ENCODE data around the gene MS4A4E. TPM values are rescaled to one million over a fixed set of nuclear protein-coding genes. Genes with fewer than 3 reads are reported as not detected.
A peak's percentile ranks its signal among the peaks of the same experiment; 100 is the strongest.
"Not testable (repeated sequence)": the region's sequence is repeated elsewhere in the genome, so short reads cannot be mapped to it uniquely, and the experiment has no call there.

Gene MS4A4E
- 10 to 100 TPM in 1 of 3 donors, 1 to 10 TPM in 1, under 1 TPM in 1; 0.92 to 23.2 (median 1.8) TPM for total RNA-seq
- total RNA-seq (2013) = 2.6 TPM

DNA sequence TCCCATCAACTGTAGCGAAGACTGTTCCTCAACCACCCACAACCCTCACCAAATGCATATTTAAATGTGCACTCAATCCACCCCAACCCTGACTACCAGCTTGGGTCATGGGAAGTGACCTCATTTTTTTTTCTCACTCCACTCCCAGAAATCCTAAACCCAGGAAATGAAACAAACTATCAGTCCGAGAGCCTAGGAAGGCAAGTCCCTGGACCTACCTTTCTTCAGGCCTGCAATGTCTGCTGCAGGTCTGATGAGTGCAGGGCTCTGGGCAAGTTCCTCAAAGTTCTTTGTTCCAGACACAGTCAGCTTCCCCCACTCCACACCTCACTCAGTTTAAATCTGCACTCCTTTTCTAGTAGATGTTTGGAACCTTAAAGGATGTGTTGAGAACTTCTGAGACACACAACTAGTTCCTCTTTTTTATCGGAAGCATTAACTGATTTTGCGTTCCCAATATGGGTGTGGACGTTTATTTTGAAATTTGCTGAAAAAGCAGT, at the start of gene MS4A4E:
Gene MS4A4E, minus strand, starts transcription at position 398 of the 500 bp plus-strand sequence. CDS start 13,082 bp downstream, outside the sequence.
- Histone ChIP-seq H3K27ac (ENCODE audit: low read length) (no peak within 1 kb of the TSS), H3K27me3 (ENCODE audit: control insufficient read depth, insufficient read depth, low read length) (no peaks in the 10 kb centered on the region), H3K4me3 (ENCODE audit: low read length) (no peak within 1 kb of the TSS), H3K4me1 (ENCODE audit: control insufficient read depth, insufficient read depth, low read length) (no peaks in the 10 kb centered on the region), H3K9me3 (ENCODE audit: control insufficient read depth, insufficient read depth, low read length) (no peaks in the 10 kb centered on the region), H3K36me3 (ENCODE audit: control insufficient read depth, insufficient read depth, low read length) (no peaks in the 10 kb centered on the region)
- DNase-seq (no peak), ATAC-seq (peak in 1 of 3 donors; percentile 32)
- Mint-ChIP-seq H3K27me3 (ENCODE audit: low read depth in 2 of 2) (peaks cover 7 to 37% of the 10 kb centered on the region in 2 donors), H3K27ac (no peak within 1 kb of the TSS), H3K36me3 (no peaks in the 10 kb centered on the region), H3K9me3 (no peaks in the 10 kb centered on the region), H3K4me3 (no peak within 1 kb of the TSS), H3K4me1 (no peaks in the 10 kb centered on the region)
- WGBS (ENCODE audit: insufficient coverage) = 31% methylated on average over 5 of the region's 5 CpGs
- TF ChIP-seq, protein P1, sequence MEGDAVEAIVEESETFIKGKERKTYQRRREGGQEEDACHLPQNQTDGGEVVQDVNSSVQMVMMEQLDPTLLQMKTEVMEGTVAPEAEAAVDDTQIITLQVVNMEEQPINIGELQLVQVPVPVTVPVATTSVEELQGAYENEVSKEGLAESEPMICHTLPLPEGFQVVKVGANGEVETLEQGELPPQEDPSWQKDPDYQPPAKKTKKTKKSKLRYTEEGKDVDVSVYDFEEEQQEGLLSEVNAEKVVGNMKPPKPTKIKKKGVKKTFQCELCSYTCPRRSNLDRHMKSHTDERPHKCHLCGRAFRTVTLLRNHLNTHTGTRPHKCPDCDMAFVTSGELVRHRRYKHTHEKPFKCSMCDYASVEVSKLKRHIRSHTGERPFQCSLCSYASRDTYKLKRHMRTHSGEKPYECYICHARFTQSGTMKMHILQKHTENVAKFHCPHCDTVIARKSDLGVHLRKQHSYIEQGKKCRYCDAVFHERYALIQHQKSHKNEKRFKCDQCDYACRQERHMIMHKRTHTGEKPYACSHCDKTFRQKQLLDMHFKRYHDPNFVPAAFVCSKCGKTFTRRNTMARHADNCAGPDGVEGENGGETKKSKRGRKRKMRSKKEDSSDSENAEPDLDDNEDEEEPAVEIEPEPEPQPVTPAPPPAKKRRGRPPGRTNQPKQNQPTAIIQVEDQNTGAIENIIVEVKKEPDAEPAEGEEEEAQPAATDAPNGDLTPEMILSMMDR (IDR thresholded peaks at IDR 0.05) = no peak
- intact Hi-C loops (cut with micrococcal nuclease) = no loop called here

- H3K4me1 Mint-ChIP-seq = no peaks in the 10 kb centered on the region
- Histone ChIP-seq H3K27ac (ENCODE audit: low read length) (no peak overlapping the region), H3K27me3 (ENCODE audit: control insufficient read depth, insufficient read depth, low read length) (no peaks in the 10 kb centered on the region), H3K36me3 (ENCODE audit: control insufficient read depth, insufficient read depth, low read length) (no peaks in the 10 kb centered on the region), H3K4me1 (ENCODE audit: control insufficient read depth, insufficient read depth, low read length) (no peaks in the 10 kb centered on the region), H3K9me3 (ENCODE audit: control insufficient read depth, insufficient read depth, low read length) (no peaks in the 10 kb centered on the region), H3K4me3 (ENCODE audit: low read length) (no peak overlapping the region)
- WGBS (ENCODE audit: insufficient coverage) = 80% methylated on average over 1 of the region's 2 CpGs
- H3K27ac Mint-ChIP-seq = no peak overlapping the region
- peaks cover 6 to 12% of the 10 kb centered on the region in 2 donors for H3K27me3 Mint-ChIP-seq (ENCODE audit: low read depth in 2 of 2)
- no peaks in the 10 kb centered on the region for H3K36me3 Mint-ChIP-seq
- DNase-seq (no peak), ATAC-seq (no peak)
- H3K9me3 Mint-ChIP-seq = no peaks in the 10 kb centered on the region
- TF ChIP-seq, protein P1 (IDR thresholded peaks at IDR 0.05) = no peak
- no peak overlapping the region for H3K4me3 Mint-ChIP-seq
- intact Hi-C loops (cut with micrococcal nuclease) = no loop called here
Measured at GRCh38 chr11:60292145-60292544, 49.2 kb upstream of the MS4A4E start.

- Histone ChIP-seq H3K27ac (ENCODE audit: low read length) (no peak overlapping the region), H3K4me1 (ENCODE audit: control insufficient read depth, insufficient read depth, low read length) (no peaks in the 10 kb centered on the region), H3K9me3 (ENCODE audit: control insufficient read depth, insufficient read depth, low read length) (no peaks in the 10 kb centered on the region), H3K36me3 (ENCODE audit: control insufficient read depth, insufficient read depth, low read length) (no peaks in the 10 kb centered on the region), H3K27me3 (ENCODE audit: control insufficient read depth, insufficient read depth, low read length) (no peaks in the 10 kb centered on the region), H3K4me3 (ENCODE audit: low read length) (no peak overlapping the region)
- peaks cover 0 to 6% of the 10 kb centered on the region in 2 donors for H3K27me3 Mint-ChIP-seq (ENCODE audit: low read depth in 2 of 2)
- DNase-seq (no peak), ATAC-seq (peak in 1 of 3 donors; percentile 5)
- intact Hi-C loops (cut with micrococcal nuclease) = no loop called here
- TF ChIP-seq, protein P1 (IDR thresholded peaks at IDR 0.05) = no peak
- H3K4me3 Mint-ChIP-seq = no peak overlapping the region
- 95% methylated on average over 1 of the region's 1 CpG for WGBS (ENCODE audit: insufficient coverage)
- no peak overlapping the region for H3K27ac Mint-ChIP-seq
- no peaks in the 10 kb centered on the region for H3K4me1 Mint-ChIP-seq
- no peaks in the 10 kb centered on the region for H3K9me3 Mint-ChIP-seq
- H3K36me3 Mint-ChIP-seq = no peaks in the 10 kb centered on the region
Measured at GRCh38 chr11:60288531-60288930, 45.6 kb upstream of the MS4A4E start.

DNA sequence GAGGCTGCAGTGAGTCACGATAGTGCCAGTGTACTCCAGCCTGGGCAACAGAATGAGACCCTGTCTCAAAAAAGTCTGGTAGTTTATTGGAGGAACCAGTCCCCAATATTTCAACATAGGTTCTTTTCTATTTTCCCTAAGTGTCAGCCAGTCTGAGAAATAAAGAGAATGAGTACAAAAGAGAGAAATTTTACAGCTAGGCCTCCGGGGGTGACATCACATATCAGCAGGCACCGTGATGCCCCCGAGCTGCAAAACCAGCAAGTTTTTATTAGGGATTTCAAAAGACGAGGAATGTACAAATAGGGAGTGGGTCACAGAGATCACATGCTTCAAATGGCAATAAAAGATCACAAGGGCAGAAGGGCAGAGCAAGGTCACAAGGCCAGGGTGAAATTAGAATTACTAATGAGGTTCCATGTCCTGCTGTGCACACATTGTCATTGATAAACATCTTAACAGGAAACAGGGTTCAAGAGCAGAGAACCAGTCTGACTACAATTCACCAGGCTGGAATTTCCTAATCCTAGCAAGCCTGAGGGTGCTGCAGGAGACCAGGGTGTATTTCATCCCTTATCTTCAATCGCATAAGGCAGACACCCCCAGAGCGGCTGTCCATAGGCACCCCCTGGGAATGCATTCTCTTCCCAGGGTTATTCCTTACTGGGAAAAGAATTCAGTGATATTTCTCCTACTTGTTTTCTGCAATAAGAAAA, 42.6 kb upstream of the MS4A4E start:
- H3K27ac Mint-ChIP-seq; intact Hi-C loops (cut with micrococcal nuclease); ATAC-seq; H3K27ac ChIP-seq (ENCODE audit: low read length); H3K27me3 ChIP-seq (ENCODE audit: control insufficient read depth, insufficient read depth, low read length); H3K4me1 Mint-ChIP-seq; H3K9me3 Mint-ChIP-seq; H3K4me3 ChIP-seq (ENCODE audit: low read length); H3K9me3 ChIP-seq (ENCODE audit: control insufficient read depth, insufficient read depth, low read length); H3K36me3 ChIP-seq (ENCODE audit: control insufficient read depth, insufficient read depth, low read length); H3K36me3 Mint-ChIP-seq; DNase-seq; H3K4me3 Mint-ChIP-seq; H3K4me1 ChIP-seq (ENCODE audit: control insufficient read depth, insufficient read depth, low read length): not testable (repeated sequence)
- WGBS (ENCODE audit: insufficient coverage) = 91% methylated on average over 7 of the region's 7 CpGs
- H3K27me3 Mint-ChIP-seq (ENCODE audit: low read depth in 2 of 2) = peaks cover 0 to 15% of the 10 kb centered on the region in 2 donors

All from natural killer cell (primary cell).